ENCODE data around the gene NCOA3. TPM values are rescaled to one million over a fixed set of nuclear protein-coding genes. Genes with fewer than 3 reads are reported as not detected.

Gene NCOA3
- total and polyA plus RNA-seq, 12 donors: 2.6 to 35.6 (median 22.2) TPM

DNA sequence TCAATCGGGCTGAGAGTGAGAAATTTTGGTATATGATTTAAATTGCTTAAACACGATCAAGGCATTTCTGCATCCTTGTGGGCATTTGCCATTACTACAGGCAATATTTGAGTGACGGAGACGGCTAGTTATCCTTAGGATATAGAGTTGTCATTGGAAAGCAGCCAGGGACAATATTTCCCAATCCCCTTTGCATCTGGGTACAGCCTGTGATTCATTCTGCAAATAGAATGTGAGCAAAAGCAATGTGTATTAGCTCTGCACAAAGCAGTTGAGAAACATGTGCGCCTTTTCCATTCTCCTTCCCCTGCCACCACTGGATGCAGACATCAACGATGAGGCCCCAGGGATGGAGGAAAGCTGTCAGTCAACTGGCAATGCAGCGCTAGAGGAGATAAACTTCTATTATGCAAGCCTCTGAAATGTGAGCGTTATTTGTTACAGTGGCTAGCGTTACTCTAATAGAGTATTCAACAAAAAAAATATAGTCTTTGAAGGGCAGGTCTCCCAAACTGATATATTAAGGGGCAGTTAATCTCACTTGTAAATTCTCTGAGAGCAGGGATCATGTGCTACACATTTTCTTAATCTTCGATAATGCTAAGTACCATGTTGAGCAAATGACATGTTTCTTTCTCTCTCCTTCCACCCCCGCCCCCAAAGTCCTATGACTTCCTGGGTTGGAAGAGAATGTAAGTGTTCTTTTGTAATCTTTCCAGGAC, 37.1 kb upstream of the NCOA3 start:
- H3K36me3 ChIP-seq (replicated peaks in 1 of 2): no peaks in the 10 kb centered on the region
- peaks cover 6 to 7% of the 10 kb centered on the region in 2 donors for H3K4me1 ChIP-seq (replicated peaks in 1 of 2)
- no peaks in the 10 kb centered on the region for H3K27me3 ChIP-seq
- peak overlapping the region in 3 of 5 donors; percentile 41 to 56 (median 48) for H3K27ac ChIP-seq
- 36 to 43% (median 39%) methylated on average over 11 of the region's 11 CpGs for WGBS, 4 donors
- intact Hi-C loops (cut with DNase I): no loop called here
- no peaks in the 10 kb centered on the region for H3K9me3 ChIP-seq (replicated peaks in 1 of 3)
- no peak for TF ChIP-seq POLR2A (IDR thresholded peaks at IDR 0.05)
- TF ChIP-seq, protein P1, sequence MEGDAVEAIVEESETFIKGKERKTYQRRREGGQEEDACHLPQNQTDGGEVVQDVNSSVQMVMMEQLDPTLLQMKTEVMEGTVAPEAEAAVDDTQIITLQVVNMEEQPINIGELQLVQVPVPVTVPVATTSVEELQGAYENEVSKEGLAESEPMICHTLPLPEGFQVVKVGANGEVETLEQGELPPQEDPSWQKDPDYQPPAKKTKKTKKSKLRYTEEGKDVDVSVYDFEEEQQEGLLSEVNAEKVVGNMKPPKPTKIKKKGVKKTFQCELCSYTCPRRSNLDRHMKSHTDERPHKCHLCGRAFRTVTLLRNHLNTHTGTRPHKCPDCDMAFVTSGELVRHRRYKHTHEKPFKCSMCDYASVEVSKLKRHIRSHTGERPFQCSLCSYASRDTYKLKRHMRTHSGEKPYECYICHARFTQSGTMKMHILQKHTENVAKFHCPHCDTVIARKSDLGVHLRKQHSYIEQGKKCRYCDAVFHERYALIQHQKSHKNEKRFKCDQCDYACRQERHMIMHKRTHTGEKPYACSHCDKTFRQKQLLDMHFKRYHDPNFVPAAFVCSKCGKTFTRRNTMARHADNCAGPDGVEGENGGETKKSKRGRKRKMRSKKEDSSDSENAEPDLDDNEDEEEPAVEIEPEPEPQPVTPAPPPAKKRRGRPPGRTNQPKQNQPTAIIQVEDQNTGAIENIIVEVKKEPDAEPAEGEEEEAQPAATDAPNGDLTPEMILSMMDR (IDR thresholded peaks at IDR 0.05): peak; percentile 8 to 55 (median 42)
- peak; percentile 48 to 86 (median 77) for DNase-seq
- H3K4me3 ChIP-seq: no peak overlapping the region

GRCh38 chr20:47465335-47466090, 36.2 kb upstream of the NCOA3 start:
- H3K9me3 ChIP-seq (replicated peaks in 1 of 3): no peaks in the 10 kb centered on the region
- WGBS, 4 donors: 88 to 96% (median 93%) methylated on average over 16 of the region's 16 CpGs
- peak overlapping the region in 1 of 5 donors; percentile 56 for H3K27ac ChIP-seq
- no peaks in the 10 kb centered on the region for H3K27me3 ChIP-seq
- no peaks in the 10 kb centered on the region for H3K36me3 ChIP-seq (replicated peaks in 1 of 2)
- no peak for TF ChIP-seq POLR2A (IDR thresholded peaks at IDR 0.05)
- TF ChIP-seq, protein P1 (IDR thresholded peaks at IDR 0.05): no peak
- DNase-seq: no peak
- H3K4me1 ChIP-seq (replicated peaks in 1 of 2): peaks cover 6 to 8% of the 10 kb centered on the region in 2 donors
- intact Hi-C loops (cut with DNase I): no loop called here
- H3K4me3 ChIP-seq: no peak overlapping the region

GRCh38 chr20:47466213-47466612, 35.5 kb upstream of the NCOA3 start:
- Histone ChIP-seq H3K4me3 (no peak overlapping the region), H3K27ac (no peak overlapping the region), H3K36me3 (replicated peaks in 1 of 2) (no peaks in the 10 kb centered on the region), H3K4me1 (replicated peaks in 1 of 2) (peaks cover 6 to 13% of the 10 kb centered on the region in 2 donors), H3K9me3 (replicated peaks in 1 of 3) (no peaks in the 10 kb centered on the region), H3K27me3 (no peaks in the 10 kb centered on the region)
- 90 to 98% (median 91%) methylated on average over 2 of the region's 2 CpGs for WGBS, 4 donors
- DNase-seq: no peak
- intact Hi-C loops (cut with DNase I): no loop called here
- TF ChIP-seq, protein P1 (IDR thresholded peaks at IDR 0.05): no peak

GRCh38 chr20:47466704-47467459, 34.8 kb upstream of the NCOA3 start:
- Histone ChIP-seq H3K27me3 (no peaks in the 10 kb centered on the region), H3K36me3 (replicated peaks in 1 of 2) (no peaks in the 10 kb centered on the region), H3K4me1 (replicated peaks in 1 of 2) (peaks cover 6 to 13% of the 10 kb centered on the region in 2 donors), H3K9me3 (replicated peaks in 1 of 3) (no peaks in the 10 kb centered on the region), H3K4me3 (no peak overlapping the region), H3K27ac (no peak overlapping the region)
- no peak for TF ChIP-seq POLR2A (IDR thresholded peaks at IDR 0.05)
- TF ChIP-seq, protein P1 (IDR thresholded peaks at IDR 0.05): no peak
- no peak for DNase-seq
- intact Hi-C loops (cut with DNase I): no loop called here
- WGBS, 4 donors: 86 to 92% (median 91%) methylated on average over 15 of the region's 15 CpGs

Measured in adrenal gland (tissue), 12 donors.